AG10803 (cell line): ENCODE results near the gene SLC6A12.

Source experiments
- DNase-seq: peaks from one replicate; pipeline ENCODE4 v3.0.0; 2010; ENCODE audit warnings: low read depth
- H3K4me3 ChIP-seq: 2 replicates; pipeline ENCODE4 v1.5.1; 2011; ENCODE audit warnings: mild to moderate bottlenecking, low read length, control low read depth
- CTCF ChIP-seq: conservative IDR thresholded peaks from 2 replicates; pipeline ENCODE4 v1.5.1; 2011; ENCODE audit warnings: mild to moderate bottlenecking, low read length, control low read depth, inconsistent platforms

SLC6A12 gene

DNA sequence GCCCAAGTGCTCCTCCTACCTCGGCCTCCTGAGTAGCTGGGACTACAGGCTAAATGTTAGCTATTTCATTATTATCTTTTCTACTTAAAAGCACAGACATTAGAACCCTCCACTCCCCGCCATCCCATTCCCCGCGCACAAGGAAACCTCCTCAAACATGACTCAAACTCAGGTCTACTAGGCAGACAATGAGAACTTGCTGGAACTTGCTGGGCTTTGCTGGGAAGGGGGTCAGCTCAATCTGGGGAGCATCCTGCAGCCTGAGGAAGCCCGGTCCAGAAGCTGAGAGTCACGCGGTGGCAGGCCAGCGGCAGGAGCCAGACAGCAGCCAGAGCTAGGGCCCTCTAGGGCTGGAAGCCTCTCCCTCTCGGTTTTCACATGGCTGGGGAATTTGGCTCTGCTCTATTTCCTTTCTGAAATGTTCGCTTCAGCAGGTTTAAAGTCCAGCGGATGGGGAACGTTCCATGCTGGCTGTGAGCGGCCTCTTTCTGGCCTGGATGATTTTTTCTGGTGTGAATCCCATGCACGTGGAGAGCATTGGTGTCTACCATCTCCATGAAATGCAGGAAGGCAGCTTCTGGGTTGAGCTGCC, 68.5 kb downstream of the SLC6A12 start:
- DNase-seq, result no peak
- TF ChIP-seq CTCF, result no peak
- H3K4me3 ChIP-seq, result no peak overlapping the region

DNA sequence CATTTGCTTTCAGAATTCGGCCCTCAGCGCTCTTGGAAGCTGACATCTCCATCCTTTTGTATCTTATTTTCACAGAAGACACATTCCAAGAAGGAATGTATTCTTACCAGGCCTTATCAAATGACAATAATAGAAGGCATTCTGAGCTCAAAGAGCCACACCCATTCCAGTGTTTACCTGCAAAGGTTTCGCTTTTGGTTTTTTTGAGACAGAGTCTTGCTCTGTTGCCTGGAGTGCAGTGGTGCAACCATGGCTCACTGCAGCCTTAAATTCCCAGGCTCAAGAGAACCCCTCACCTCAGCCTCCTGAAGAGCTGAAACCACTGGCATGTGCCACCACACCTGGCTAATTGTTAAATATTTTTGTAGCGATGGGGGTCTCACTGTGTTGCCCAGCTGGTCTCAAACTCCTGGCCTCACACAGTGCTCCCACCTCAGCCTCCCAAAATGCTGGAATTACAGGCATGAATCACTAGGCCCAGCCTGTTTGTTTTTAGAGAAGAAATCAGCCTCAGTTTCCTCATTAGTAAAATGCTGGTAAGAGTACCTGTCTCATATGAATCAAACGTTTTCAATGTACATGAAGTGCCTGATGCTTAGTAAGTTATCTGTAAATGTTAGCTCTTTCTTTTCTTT, 69.2 kb downstream of the SLC6A12 start:
- no peak for TF ChIP-seq CTCF
- no peak overlapping the region for H3K4me3 ChIP-seq
- DNase-seq, result no peak

DNA sequence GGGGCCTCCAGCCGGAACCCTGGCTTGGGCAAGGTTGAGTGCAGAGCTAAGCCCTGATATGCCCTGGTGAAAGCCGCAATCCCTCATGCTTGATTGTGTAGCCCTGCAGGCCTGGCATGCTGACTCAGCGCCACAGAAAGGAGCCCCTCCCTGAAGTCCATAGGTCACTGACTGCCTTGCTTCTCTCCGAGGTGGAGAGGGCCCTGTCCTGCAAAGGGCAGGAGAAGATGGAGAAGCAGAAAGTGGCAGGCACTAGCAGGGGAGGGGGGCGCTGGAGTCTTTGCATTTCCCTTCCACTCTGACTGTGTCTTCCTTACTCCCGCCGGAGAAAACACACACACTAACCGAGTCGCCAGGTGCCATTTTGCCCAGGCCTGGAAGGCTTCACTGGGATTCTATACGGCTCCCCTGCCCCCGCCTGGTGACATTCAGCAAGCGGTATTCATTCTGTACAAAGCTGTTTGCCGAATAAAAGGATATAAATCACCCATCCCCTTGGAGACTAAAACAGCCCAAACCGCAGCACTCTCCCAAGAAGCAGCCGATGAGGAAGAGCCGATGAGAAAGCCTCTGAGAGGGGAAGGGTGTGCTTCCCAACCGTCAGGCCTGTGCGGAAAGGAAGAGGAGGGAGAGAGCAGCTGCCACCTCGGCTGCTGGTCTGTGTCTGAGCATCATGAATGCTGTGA, 69.8 kb downstream of the SLC6A12 start:
- TF ChIP-seq CTCF, result no peak
- peak; percentile 35 for DNase-seq
- no peak overlapping the region for H3K4me3 ChIP-seq

DNA sequence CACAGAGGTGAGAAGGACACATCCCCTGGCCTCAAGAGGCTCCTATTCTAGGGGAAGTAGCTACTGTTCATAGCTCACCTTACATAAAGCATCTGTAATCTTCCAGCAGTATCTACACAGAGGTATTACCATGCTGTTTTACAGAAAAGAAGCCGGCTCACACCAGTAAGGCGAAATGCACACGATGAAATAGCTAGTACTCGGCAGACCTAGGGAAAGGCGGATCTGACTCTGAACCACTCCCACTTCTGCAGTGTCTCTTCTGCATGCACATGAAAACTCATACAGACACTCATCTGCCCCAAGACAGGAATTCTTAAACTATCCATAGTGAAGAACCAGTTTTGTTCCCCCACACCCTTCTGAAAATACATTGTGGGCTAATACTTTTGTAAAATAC, 73.8 kb downstream of the SLC6A12 start:
- no peak overlapping the region for H3K4me3 ChIP-seq
- DNase-seq, result no peak
- TF ChIP-seq CTCF, result no peak
